ENCODE measurements around the gene METTL1. TPM values are rescaled to one million over a fixed set of nuclear protein-coding genes. Genes with fewer than 3 reads are reported as not detected.
A peak's percentile ranks its signal among the peaks of the same experiment; 100 is the strongest.

The METTL1 gene
- total and polyA plus RNA-seq, 4 donors, result 4.1 to 17.6 (median 12.1) TPM

DNA sequence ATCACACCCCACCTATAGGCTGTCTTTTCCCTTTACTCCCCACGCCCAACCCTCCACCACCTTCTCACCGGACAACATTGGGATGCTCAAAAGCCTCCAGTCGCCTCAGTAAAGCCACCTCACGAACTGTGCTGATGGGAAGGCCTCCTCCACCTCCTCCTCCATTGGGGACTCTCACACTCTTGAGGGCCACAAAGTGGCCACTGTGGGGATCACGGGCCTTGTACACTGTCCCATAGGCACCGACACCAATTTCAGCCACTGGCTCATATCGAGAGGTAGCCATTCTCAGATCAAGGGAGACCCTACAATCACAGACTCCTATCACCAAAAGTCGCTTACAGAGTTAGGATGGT is 20.5 kb downstream of the METTL1 start:
- Histone ChIP-seq H3K36me3 (ENCODE audit: control insufficient read depth, insufficient read depth, low read length) (peaks cover 41% of the 10 kb centered on the region), H3K27ac (ENCODE audit: low read depth, low read length) (peak overlapping the region; percentile 89), H3K27me3 (ENCODE audit: control insufficient read depth, insufficient read depth, low read length) (no peaks in the 10 kb centered on the region), H3K4me3 (ENCODE audit: low read depth, low read length) (peak overlapping the region; percentile 100), H3K9me3 (ENCODE audit: control insufficient read depth, insufficient read depth, low read length) (no peaks in the 10 kb centered on the region), H3K4me1 (ENCODE audit: control insufficient read depth, insufficient read depth, low read length) (peaks cover 19% of the 10 kb centered on the region)
- WGBS (ENCODE audit: insufficient coverage), result 16% methylated on average over 7 of the region's 8 CpGs
- DNase-seq (ENCODE audit: low read depth in 4 of 6, low spot score in 6 of 6), result no peak

DNA sequence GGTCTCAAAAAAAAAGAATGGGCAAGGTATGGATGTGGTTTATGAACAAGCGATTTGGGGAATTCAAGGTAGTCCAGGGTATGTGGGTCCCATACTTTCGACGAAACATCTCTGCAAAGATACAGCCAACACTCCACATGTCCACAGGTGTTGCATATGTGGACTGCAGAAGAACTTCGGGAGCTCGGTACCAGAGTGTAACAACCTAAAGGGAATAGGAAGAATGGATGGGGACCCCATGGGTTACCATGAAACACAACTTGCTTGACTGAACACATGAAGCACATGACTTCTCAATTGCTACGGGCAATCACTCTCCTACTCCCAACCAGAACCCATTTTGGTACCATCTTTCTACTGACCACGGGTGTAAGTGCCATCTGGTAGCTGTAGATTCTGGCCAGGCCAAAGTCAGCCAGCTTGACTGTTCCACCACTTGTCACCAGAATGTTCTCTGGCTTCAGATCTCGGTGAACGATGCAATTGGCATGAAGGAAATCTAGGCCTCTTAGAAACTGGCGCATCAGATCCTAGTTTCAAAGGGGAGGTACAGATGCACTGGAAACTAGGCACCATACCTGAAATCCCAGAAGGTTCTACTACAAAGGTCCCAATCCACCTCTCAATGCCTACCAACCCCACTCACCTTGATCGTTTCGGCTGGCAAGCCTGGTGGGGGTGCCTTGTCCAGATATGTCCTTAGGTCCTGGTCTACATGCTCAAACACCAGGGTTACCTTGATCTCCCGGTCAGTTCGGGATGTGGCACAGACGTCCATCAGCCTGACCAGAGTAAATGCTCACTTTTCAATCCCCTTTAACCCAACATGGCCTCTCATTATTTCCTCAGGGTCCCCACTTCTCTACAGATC is 21.1 kb downstream of the METTL1 start:
- WGBS (ENCODE audit: insufficient coverage), result 87% methylated on average over 8 of the region's 15 CpGs
- Histone ChIP-seq H3K4me1 (ENCODE audit: control insufficient read depth, insufficient read depth, low read length) (peaks cover 16% of the 10 kb centered on the region), H3K4me3 (ENCODE audit: low read depth, low read length) (peak overlapping the region; percentile 100), H3K36me3 (ENCODE audit: control insufficient read depth, insufficient read depth, low read length) (peaks cover 41% of the 10 kb centered on the region), H3K27ac (ENCODE audit: low read depth, low read length) (peak overlapping the region; percentile 89), H3K9me3 (ENCODE audit: control insufficient read depth, insufficient read depth, low read length) (no peaks in the 10 kb centered on the region), H3K27me3 (ENCODE audit: control insufficient read depth, insufficient read depth, low read length) (no peaks in the 10 kb centered on the region)
- DNase-seq (ENCODE audit: low read depth in 4 of 6, low spot score in 6 of 6), result no peak

DNA sequence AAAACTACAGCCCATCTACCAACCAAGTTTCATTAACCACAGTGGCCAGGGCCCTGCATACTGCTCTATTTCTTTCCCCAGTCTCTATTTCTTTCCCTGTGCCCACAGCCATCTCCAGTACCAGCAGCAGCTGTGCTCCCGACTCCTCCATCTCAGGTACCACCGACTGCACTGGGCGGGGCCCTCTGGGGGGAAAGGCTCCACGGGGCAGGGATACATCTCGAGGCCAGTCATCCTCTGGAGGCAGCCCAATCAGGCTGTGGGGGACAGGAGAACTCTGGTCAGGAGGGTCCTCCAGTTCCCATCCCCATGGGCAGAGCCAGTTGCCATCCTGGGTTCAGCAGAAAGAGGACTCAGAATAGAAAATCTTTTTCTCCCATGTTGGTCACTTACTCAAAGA is 22.8 kb downstream of the METTL1 start:
- 97% methylated on average over 5 of the region's 5 CpGs for WGBS (ENCODE audit: insufficient coverage)
- DNase-seq (ENCODE audit: low read depth in 4 of 6, low spot score in 6 of 6), result no peak
- Histone ChIP-seq H3K36me3 (ENCODE audit: control insufficient read depth, insufficient read depth, low read length) (peaks cover 41% of the 10 kb centered on the region), H3K4me3 (ENCODE audit: low read depth, low read length) (no peak overlapping the region), H3K27ac (ENCODE audit: low read depth, low read length) (no peak overlapping the region), H3K9me3 (ENCODE audit: control insufficient read depth, insufficient read depth, low read length) (no peaks in the 10 kb centered on the region), H3K27me3 (ENCODE audit: control insufficient read depth, insufficient read depth, low read length) (no peaks in the 10 kb centered on the region), H3K4me1 (ENCODE audit: control insufficient read depth, insufficient read depth, low read length) (peaks cover 24% of the 10 kb centered on the region)

DNA sequence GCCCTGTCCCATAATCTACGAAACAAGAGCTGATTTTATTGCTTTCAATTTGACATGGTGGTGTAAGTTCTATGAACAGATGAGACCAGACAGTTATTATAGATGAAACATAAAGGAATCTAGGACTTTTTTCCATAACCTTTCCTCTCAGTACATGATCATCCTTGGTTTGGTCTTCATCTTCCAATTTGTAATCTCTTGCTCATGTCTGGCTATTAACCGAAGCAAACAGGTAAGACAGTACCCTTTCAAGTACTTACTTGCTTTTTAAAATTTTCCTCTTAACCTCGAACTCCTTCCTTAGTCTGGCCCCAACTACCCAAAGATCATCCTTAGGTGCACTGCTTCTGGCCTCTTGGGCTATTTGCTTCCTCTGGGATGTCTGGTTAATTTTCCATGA is 25.9 kb downstream of the METTL1 start:
- Histone ChIP-seq H3K4me3 (ENCODE audit: low read depth, low read length) (peak overlapping the region; percentile 98), H3K27ac (ENCODE audit: low read depth, low read length) (peak overlapping the region; percentile 99), H3K9me3 (ENCODE audit: control insufficient read depth, insufficient read depth, low read length) (no peaks in the 10 kb centered on the region), H3K36me3 (ENCODE audit: control insufficient read depth, insufficient read depth, low read length) (peaks cover 41% of the 10 kb centered on the region), H3K27me3 (ENCODE audit: control insufficient read depth, insufficient read depth, low read length) (peaks cover 6% of the 10 kb centered on the region), H3K4me1 (ENCODE audit: control insufficient read depth, insufficient read depth, low read length) (peaks cover 19% of the 10 kb centered on the region)
- no peak for DNase-seq (ENCODE audit: low read depth in 4 of 6, low spot score in 6 of 6)
- WGBS (ENCODE audit: insufficient coverage), result 89% methylated on average over 1 of the region's 3 CpGs

DNA sequence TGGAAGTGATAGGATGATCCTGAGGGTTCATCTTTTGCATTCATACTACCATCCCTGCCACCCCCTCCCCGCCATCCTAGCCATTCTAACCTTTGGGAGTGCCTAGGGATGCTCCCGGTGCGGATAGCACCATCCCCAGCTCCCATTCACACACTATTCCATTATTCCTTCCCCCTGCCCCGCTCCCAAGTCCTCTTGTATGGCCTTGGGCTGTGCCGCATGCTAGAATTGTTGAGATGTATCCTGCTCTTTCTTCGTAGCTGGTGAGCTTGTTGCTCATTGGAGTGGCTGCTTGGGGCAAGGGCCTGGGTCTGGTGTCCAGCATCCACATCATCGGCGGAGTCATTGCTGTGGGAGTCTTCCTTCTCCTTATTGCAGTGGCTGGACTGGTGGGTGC is 26.4 kb downstream of the METTL1 start:
- no peak for DNase-seq (ENCODE audit: low read depth in 4 of 6, low spot score in 6 of 6)
- WGBS (ENCODE audit: insufficient coverage), result 43% methylated on average over 7 of the region's 8 CpGs
- Histone ChIP-seq H3K27ac (ENCODE audit: low read depth, low read length) (peak overlapping the region; percentile 99), H3K9me3 (ENCODE audit: control insufficient read depth, insufficient read depth, low read length) (no peaks in the 10 kb centered on the region), H3K4me1 (ENCODE audit: control insufficient read depth, insufficient read depth, low read length) (peaks cover 18% of the 10 kb centered on the region), H3K27me3 (ENCODE audit: control insufficient read depth, insufficient read depth, low read length) (peaks cover 12% of the 10 kb centered on the region), H3K4me3 (ENCODE audit: low read depth, low read length) (peak overlapping the region; percentile 98), H3K36me3 (ENCODE audit: control insufficient read depth, insufficient read depth, low read length) (peaks cover 38% of the 10 kb centered on the region)

DNA sequence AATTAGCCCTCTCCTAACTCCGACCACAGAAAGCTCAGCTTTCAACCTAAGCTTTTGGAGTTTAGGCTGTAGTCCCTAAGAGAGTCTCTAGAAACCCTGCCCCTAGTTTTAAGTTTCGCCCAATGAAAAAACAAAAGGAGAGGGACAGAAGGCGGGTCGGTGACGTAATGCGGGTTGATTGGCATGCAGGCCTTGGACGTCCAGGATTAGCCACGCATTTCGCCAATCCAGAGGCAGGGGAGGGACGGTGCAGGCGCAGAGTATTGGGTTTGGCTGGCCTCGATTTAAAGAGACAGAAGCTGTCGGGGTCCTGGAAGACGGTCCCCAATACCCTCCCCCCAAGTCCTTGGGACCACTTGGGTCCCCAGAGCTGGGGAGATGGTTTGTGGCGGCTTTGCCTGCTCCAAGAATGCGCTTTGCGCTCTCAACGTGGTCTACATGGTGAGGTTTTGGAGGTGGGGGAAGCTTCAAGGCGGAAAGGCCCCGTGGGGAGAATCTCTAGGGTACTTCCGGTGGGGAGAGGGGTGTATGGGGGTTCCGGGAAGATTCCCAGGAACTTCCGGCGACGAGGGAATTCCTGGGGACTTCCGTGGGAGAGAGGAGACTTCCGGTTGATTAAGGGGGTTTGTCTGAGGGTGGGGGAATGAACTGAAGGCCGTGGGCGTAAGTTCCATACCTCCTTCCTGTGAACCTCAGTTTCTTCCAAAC is 27.0 kb downstream of the METTL1 start, which contains the start of gene TSPAN31:
TSS of gene TSPAN31 (plus strand) at position 263 of the 708 bp plus-strand sequence. CDS start at position 379, 116 bp downstream.
- WGBS (ENCODE audit: insufficient coverage), result 0% methylated on average over 20 of the region's 29 CpGs
- peak; percentile 94 to 100 (median 98) for DNase-seq (ENCODE audit: low read depth in 4 of 6, low spot score in 6 of 6)

DNA sequence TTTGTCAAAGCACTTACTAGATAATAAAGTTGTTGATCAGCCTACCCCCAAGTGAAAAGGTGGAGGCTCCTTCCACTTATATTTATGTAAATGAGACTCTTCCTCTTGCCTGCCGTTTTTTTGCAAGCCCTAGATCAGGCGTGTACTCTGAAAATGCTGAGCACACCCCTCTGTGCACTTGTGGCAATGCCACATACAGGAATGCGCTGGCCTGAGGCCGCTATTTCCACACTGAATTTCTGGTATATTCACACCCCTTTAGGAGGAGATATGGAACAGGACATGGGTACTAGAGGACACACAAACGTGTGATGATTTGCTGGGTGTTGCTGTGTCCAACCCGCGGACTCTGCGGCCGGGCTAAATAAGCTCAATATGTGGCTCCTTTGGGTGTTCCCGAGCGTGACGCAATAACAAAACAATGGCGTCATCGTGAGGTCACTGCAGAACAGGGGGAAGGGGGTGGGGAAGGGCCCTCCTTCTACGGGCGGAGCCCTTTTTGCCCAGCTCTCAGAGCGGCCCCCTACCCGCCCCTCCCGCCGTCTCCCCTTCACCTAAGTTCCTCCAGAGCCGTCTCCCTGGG is 27.6 kb downstream of the METTL1 start:
- 8% methylated on average over 15 of the region's 21 CpGs for WGBS (ENCODE audit: insufficient coverage)
- peaks cover 24% of the 10 kb centered on the region for H3K27me3 ChIP-seq (ENCODE audit: control insufficient read depth, insufficient read depth, low read length)
- no peak for DNase-seq (ENCODE audit: low read depth in 4 of 6, low spot score in 6 of 6)

More for the DNA sequence above, 27.0 kb downstream of the METTL1 start, which contains the start of gene TSPAN31:
- peak within 1 kb of the TSS; percentile 98 for H3K4me3 ChIP-seq (ENCODE audit: low read depth, low read length)
- H3K9me3 ChIP-seq (ENCODE audit: control insufficient read depth, insufficient read depth, low read length), result no peaks in the 10 kb centered on the region
- H3K27ac ChIP-seq (ENCODE audit: low read depth, low read length), result peak within 1 kb of the TSS; percentile 99
- H3K4me1 ChIP-seq (ENCODE audit: control insufficient read depth, insufficient read depth, low read length), result peaks cover 22% of the 10 kb centered on the region
- H3K36me3 ChIP-seq (ENCODE audit: control insufficient read depth, insufficient read depth, low read length), result peaks cover 33% of the 10 kb centered on the region
- H3K27me3 ChIP-seq (ENCODE audit: control insufficient read depth, insufficient read depth, low read length), result peaks cover 17% of the 10 kb centered on the region

DNA sequence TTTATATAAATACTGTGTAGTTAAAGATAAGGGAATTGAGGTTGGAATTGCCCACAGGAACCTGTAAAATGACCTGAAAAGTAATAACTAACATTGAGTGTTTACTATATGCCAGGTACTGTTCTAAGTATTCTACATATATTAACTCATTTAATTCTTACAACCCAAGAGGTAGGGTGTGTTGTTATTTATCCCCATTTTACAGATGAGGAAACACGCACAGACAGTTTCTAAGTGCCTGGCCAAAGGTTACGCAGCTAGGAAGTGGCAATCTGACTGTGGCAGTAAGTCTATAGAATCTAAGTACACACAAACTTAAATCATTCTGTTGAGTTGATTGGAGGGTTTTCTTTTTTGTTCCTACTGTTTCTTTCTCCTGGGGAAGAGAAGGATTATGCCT is 28.1 kb downstream of the METTL1 start:
- no peak overlapping the region for H3K4me3 ChIP-seq (ENCODE audit: low read depth, low read length)
- no peak overlapping the region for H3K27ac ChIP-seq (ENCODE audit: low read depth, low read length)
- peaks cover 34% of the 10 kb centered on the region for H3K4me1 ChIP-seq (ENCODE audit: control insufficient read depth, insufficient read depth, low read length)
- H3K9me3 ChIP-seq (ENCODE audit: control insufficient read depth, insufficient read depth, low read length), result no peaks in the 10 kb centered on the region
- H3K36me3 ChIP-seq (ENCODE audit: control insufficient read depth, insufficient read depth, low read length), result peaks cover 22% of the 10 kb centered on the region
- no peak for DNase-seq (ENCODE audit: low read depth in 4 of 6, low spot score in 6 of 6)
- peaks cover 29% of the 10 kb centered on the region for H3K27me3 ChIP-seq (ENCODE audit: control insufficient read depth, insufficient read depth, low read length)
- no CpG with 5 or more reads among the region's 2 CpGs for WGBS (ENCODE audit: insufficient coverage)

More for the DNA sequence above, 27.6 kb downstream of the METTL1 start:
- Histone ChIP-seq H3K4me3 (ENCODE audit: low read depth, low read length) (peak overlapping the region; percentile 98), H3K9me3 (ENCODE audit: control insufficient read depth, insufficient read depth, low read length) (no peaks in the 10 kb centered on the region), H3K27ac (ENCODE audit: low read depth, low read length) (peak overlapping the region; percentile 99), H3K36me3 (ENCODE audit: control insufficient read depth, insufficient read depth, low read length) (peaks cover 27% of the 10 kb centered on the region), H3K4me1 (ENCODE audit: control insufficient read depth, insufficient read depth, low read length) (peaks cover 28% of the 10 kb centered on the region)

DNA sequence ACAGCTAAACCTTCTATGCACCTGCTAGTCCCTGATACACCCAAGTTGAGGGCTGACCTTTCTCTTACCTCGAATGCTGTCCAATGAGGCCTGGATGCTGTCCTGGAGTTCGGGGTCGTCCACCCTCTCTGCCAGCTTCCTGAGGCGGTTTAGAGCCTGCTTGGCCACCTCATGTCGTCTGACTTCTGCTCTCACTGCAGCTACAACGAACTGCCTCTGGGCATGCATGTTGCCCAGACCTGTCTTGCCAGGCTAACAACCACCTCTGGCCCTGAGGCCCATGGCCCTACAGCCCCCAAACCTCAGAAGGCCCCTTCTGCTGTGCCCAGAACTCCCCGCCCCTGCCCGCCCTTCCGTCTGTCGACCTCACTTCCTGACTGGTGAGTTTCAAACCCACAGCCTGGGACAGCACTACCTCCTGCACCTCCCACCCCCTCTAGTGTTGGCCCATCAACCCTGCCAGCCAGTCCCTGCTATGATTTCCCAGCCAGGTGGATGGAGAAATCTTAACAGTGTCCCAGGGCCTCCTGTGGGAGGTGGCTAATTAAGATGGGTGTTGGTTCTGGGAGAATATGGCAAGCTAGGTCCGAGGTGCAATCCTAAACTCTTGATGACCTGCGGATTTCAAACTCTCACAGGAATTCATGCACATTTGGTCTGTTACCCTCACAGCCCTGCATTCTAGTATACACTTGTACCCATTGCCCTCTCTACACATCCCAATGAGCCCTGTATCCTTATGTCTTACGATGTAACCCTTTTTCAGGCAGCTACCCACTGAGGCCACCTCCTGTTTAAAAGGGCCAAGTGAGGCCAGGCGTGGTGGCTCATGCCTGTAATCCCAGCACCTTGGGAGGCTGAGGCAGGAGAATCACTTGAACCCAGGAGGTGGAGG is 29.8 kb downstream of the METTL1 start:
- H3K36me3 ChIP-seq (ENCODE audit: control insufficient read depth, insufficient read depth, low read length), result peaks cover 9% of the 10 kb centered on the region
- H3K4me1 ChIP-seq (ENCODE audit: control insufficient read depth, insufficient read depth, low read length), result peaks cover 42% of the 10 kb centered on the region
- no peaks in the 10 kb centered on the region for H3K9me3 ChIP-seq (ENCODE audit: control insufficient read depth, insufficient read depth, low read length)
- 59% methylated on average over 13 of the region's 14 CpGs for WGBS (ENCODE audit: insufficient coverage)
- no peak overlapping the region for H3K27ac ChIP-seq (ENCODE audit: low read depth, low read length)
- no peak for DNase-seq (ENCODE audit: low read depth in 4 of 6, low spot score in 6 of 6)
- H3K27me3 ChIP-seq (ENCODE audit: control insufficient read depth, insufficient read depth, low read length), result peaks cover 41% of the 10 kb centered on the region
- H3K4me3 ChIP-seq (ENCODE audit: low read depth, low read length), result no peak overlapping the region
